GM12891 (cell line): ENCODE results near the gene MSLN.

ENCODE experiments used
- PAX5 ChIP-seq: IDR thresholded peaks from 2 replicates; pipeline ENCODE4 v1.6.1; 2011; ENCODE audit warnings: low read length, moderate library complexity, mild to moderate bottlenecking; ENCODE audit not compliant: insufficient read depth, severe bottlenecking
- POLR2A ChIP-seq: IDR thresholded peaks from 2 replicates; pipeline ENCODE4 v1.6.1; 2011; ENCODE audit warnings: low read depth, low read length, control low read depth
- POLR2AphosphoS5 ChIP-seq: IDR thresholded peaks from 2 replicates; pipeline ENCODE4 v1.6.1; 2011; ENCODE audit warnings: low read depth, low read length, control low read depth
- SPI1 ChIP-seq: IDR thresholded peaks from 2 replicates; pipeline ENCODE4 v1.6.1; 2011; ENCODE audit warnings: low read depth, low read length, control low read depth
- TAF1 ChIP-seq: IDR thresholded peaks from 2 replicates; pipeline ENCODE4 v1.6.1; 2011; ENCODE audit warnings: low read depth, low read length, control low read depth

GRCh38 chr16:767743-768235 is 7.3 kb downstream of the MSLN start:
- TF ChIP-seq POLR2A (no peak), TAF1 (no peak), POLR2AphosphoS5 (no peak), PAX5 (no peak), SPI1 (no peak)
